RWPE2 (cell line): ENCODE measurements around the gene ATF7.

ENCODE experiments used
- ATAC-seq: fragments of 200-7000 bp; cut with Tn5 transposase; 3 replicates; pipeline ENCODE4 v1.9.1; 2021; ENCODE audit warnings: low read depth
- DNase-seq: peaks from one replicate; pipeline ENCODE4 v3.0.0-alpha.2; 2020; ENCODE audit warnings: low spot score
- H3K27ac ChIP-seq: fragments of 450-650 bp; 2 replicates; pipeline ENCODE4 v1.5.1; 2017; ENCODE audit warnings: mild to moderate bottlenecking; ENCODE audit not compliant: poor library complexity, severe bottlenecking
- H3K27me3 ChIP-seq: fragments of 250-450 bp; sonication (Bioruptor Pico); 2 replicates; pipeline ENCODE4 v1.5.1; 2021; ENCODE audit warnings: mild to moderate bottlenecking, moderate library complexity; ENCODE audit not compliant: insufficient read depth, poor library complexity, severe bottlenecking
- H3K36me3 ChIP-seq: fragments of 250-450 bp; sonication (Bioruptor Pico); 2 replicates; pipeline ENCODE4 v1.5.1; 2020; ENCODE audit warnings: low read depth, mild to moderate bottlenecking, moderate library complexity
- H3K4me1 ChIP-seq: fragments of 250-450 bp; sonication (Bioruptor Pico); 2 replicates; pipeline ENCODE4 v1.5.1; 2021; ENCODE audit warnings: mild to moderate bottlenecking, moderate library complexity; ENCODE audit not compliant: insufficient read depth, poor library complexity, severe bottlenecking
- H3K4me3 ChIP-seq: fragments of 250-450 bp; sonication (Bioruptor Pico); 2 replicates; pipeline ENCODE4 v1.5.1; 2021; ENCODE audit warnings: mild to moderate bottlenecking, moderate library complexity; ENCODE audit not compliant: severe bottlenecking
- H3K9me3 ChIP-seq: fragments of 250-450 bp; sonication (Bioruptor Pico); 2 replicates; pipeline ENCODE4 v1.5.1; 2021; ENCODE audit warnings: mild to moderate bottlenecking, moderate library complexity; ENCODE audit not compliant: severe bottlenecking
- TF ChIP-seq, protein P1 (sequence below): fragments of 450-650 bp; IDR thresholded peaks from one replicate; pipeline ENCODE4 v1.5.1; 2017; ENCODE audit warnings: mild to moderate bottlenecking, moderate library complexity; ENCODE audit not compliant: poor library complexity, severe bottlenecking

Gene ATF7

DNA sequence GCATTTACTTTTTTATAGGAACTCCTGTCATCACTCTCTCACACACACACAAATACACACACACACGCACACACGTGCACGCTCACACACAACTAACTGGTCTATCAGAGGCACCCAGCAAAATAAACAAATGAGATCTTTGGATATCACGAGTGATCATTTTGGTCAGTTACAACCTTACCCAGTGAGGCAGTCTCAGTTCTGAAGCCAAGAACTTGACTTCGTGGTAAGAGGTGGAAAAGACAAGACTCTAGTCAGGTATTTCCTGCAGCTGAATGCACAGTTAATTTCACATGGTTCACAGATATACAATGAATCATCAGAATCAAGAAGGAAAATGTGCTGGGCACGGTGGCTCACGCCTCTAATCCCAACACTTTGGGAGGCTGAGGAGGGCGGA is 39.4 kb downstream of the ATF7 start:
- ATAC-seq, result no peak
- Histone ChIP-seq H3K4me3 (no peak overlapping the region), H3K9me3 (no peaks in the 10 kb centered on the region), H3K27ac (no peak overlapping the region), H3K36me3 (no peaks in the 10 kb centered on the region), H3K4me1 (no peaks in the 10 kb centered on the region), H3K27me3 (no peaks in the 10 kb centered on the region)
- TF ChIP-seq, protein P1, sequence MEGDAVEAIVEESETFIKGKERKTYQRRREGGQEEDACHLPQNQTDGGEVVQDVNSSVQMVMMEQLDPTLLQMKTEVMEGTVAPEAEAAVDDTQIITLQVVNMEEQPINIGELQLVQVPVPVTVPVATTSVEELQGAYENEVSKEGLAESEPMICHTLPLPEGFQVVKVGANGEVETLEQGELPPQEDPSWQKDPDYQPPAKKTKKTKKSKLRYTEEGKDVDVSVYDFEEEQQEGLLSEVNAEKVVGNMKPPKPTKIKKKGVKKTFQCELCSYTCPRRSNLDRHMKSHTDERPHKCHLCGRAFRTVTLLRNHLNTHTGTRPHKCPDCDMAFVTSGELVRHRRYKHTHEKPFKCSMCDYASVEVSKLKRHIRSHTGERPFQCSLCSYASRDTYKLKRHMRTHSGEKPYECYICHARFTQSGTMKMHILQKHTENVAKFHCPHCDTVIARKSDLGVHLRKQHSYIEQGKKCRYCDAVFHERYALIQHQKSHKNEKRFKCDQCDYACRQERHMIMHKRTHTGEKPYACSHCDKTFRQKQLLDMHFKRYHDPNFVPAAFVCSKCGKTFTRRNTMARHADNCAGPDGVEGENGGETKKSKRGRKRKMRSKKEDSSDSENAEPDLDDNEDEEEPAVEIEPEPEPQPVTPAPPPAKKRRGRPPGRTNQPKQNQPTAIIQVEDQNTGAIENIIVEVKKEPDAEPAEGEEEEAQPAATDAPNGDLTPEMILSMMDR, result no peak
- DNase-seq, result no peak

DNA sequence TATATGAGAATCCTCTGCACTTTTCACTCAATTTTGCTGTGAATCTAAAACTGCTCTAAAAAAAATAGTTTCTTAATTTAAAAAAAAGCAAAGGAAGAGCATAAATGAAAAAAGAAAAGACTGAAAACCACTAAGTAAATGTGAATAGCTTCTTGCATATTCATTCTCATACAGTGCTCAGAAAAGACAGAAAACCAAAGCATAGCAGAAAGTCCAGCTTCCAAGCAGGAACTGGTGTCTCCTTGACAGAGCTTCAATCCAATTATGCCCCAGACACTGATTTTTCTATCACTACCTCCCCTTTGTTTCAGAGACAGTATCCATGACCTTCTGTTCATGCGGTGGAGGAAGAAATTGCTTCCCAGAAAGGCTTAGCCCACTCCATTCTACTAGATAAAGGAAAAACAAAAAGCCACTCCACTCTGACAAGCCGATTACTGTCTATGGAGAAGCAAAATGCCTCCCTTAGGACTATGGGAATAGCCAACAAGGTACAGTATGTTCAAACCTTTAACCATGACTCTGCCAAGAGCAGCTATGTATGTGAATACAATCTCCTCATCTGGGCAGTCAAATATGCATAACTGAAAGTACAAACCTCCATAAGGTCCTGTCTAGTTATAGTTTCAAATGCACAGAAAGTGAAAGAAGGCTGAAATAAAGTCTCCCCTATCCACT is 40.6 kb downstream of the ATF7 start:
- H3K27ac ChIP-seq, result no peak overlapping the region
- H3K4me1 ChIP-seq, result no peaks in the 10 kb centered on the region
- ATAC-seq (no peak), DNase-seq (no peak)
- TF ChIP-seq, protein P1, result no peak
- no peak overlapping the region for H3K4me3 ChIP-seq
- H3K9me3 ChIP-seq, result no peaks in the 10 kb centered on the region
- no peaks in the 10 kb centered on the region for H3K36me3 ChIP-seq
- H3K27me3 ChIP-seq, result no peaks in the 10 kb centered on the region

DNA sequence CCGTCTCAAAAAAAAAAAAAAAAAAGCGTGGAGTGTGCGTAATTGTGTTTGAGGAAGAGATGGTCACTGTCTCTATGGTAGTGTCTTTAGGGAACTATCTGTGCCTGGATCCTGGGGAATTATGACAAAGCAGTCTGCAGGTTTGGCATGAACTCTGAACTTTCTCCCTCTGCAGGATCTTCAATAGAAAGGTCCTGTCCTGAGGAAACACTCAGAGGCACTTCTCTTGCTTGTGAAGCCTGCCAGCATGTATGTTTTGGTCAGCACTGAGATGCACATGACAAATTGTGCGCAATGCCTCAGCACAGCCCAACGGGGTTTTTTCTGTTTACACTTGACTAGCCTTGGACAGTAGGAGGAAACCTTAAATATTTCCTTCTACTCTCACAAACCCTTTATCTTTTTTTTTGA is 46.6 kb downstream of the ATF7 start:
- Histone ChIP-seq H3K27me3 (no peaks in the 10 kb centered on the region), H3K4me3 (no peak overlapping the region), H3K4me1 (peaks cover 14% of the 10 kb centered on the region), H3K27ac (no peak overlapping the region), H3K9me3 (no peaks in the 10 kb centered on the region), H3K36me3 (no peaks in the 10 kb centered on the region)
- DNase-seq, result no peak
- TF ChIP-seq, protein P1, result no peak
- ATAC-seq, result no peak

DNA sequence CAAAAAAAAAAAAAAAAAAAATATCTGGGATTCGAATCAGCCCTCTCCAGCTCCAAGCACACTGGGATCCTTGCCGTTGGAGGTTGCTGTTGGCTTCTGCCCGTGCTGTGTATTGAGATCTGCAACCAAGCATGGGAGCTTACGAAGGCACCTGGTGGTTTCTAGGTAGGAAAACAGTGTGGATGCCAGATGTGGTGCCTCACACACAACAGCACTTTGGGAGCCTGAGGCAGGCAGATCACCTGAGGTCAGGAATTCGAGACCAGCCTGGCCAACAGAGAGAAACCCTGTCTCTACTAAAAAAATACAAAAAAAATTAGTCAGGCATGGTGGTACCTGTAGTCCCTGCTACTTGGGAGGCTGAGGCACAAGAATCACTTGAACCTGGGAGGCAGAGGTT is 47.4 kb downstream of the ATF7 start:
- Histone ChIP-seq H3K4me1 (peaks cover 14% of the 10 kb centered on the region), H3K27ac (no peak overlapping the region), H3K9me3 (no peaks in the 10 kb centered on the region), H3K36me3 (no peaks in the 10 kb centered on the region), H3K27me3 (no peaks in the 10 kb centered on the region), H3K4me3 (no peak overlapping the region)
- TF ChIP-seq, protein P1, result no peak
- DNase-seq (no peak), ATAC-seq (no peak)

DNA sequence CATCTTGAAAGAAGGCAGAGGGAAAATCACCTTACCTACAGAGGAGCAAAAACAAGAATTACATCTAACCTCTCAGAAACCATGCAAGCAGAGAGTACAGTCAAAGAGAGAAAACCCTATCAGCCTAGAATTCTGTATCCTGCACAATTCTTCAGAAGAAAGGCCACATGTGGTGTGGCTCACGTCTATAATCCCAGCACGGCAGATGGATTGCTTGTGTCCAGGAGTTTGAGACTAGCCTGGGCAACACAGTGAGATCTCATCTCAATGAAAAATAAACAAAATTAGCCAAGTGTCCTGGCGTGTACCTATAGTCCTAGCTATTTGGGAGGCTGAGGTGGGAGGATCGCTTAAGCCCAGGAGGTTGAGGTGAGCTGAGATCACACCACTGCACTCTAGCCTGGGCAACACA is 48.2 kb downstream of the ATF7 start:
- Histone ChIP-seq H3K4me3 (no peak overlapping the region), H3K36me3 (no peaks in the 10 kb centered on the region), H3K4me1 (peaks cover 14% of the 10 kb centered on the region), H3K27ac (no peak overlapping the region), H3K9me3 (no peaks in the 10 kb centered on the region), H3K27me3 (no peaks in the 10 kb centered on the region)
- TF ChIP-seq, protein P1, result no peak
- no peak for DNase-seq
- no peak for ATAC-seq
